HG03575 (cell line): Measurements from ENCODE around the gene LARP4.
"Not testable (repeated sequence)": the region's sequence is repeated elsewhere in the genome, so short reads cannot be mapped to it uniquely, and the experiment has no call there.

ENCODE experiments used
- ATAC-seq: cut with Tn5 transposase; IDR thresholded peaks from one replicate; pipeline ENCODE4 v1.9.1; 2021; ENCODE audit not compliant: unreplicated experiment, insufficient number of reproducible peaks, low FRiP score; ENCODE audit errors: extremely low read depth

Gene LARP4

DNA sequence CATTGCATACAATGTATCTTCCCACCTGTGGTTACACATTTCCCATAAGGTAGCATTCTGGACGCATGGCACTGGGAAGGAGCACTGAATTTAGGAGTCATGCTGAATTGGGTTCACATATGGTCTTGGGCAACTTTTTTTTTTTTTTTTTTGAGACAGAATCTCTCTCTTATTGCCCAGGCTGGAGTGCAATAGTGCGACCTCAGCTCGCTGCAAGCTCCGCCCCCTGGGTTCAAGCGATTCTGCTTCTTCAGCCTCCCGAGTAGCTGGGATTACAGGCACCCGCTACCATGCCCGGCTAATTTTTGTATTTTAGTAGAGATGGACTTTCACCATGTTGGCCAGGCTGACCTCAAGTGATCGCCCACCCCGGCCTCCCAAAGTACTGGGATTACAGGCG, 117.4 kb downstream of the LARP4 start:
- ATAC-seq: no peak

DNA sequence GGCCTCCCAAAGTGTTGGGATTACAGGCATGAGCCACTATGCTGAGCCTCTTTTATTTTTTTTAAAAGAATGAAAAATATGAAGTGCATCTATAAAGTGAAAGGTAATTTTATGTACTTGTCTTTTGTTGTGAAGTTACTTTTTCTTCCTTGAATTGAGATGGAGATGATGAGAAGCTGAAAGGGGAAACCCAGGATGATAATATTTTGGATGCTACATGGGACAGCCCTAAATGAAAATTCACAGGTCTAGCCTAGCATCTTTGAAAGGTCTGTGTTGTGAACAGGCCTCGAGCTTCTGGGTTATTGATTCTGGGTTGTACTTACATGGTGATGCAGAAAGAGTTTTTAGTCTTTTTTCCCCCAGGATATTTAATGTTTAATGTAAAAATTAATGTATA, 118.7 kb downstream of the LARP4 start:
- ATAC-seq: no peak

DNA sequence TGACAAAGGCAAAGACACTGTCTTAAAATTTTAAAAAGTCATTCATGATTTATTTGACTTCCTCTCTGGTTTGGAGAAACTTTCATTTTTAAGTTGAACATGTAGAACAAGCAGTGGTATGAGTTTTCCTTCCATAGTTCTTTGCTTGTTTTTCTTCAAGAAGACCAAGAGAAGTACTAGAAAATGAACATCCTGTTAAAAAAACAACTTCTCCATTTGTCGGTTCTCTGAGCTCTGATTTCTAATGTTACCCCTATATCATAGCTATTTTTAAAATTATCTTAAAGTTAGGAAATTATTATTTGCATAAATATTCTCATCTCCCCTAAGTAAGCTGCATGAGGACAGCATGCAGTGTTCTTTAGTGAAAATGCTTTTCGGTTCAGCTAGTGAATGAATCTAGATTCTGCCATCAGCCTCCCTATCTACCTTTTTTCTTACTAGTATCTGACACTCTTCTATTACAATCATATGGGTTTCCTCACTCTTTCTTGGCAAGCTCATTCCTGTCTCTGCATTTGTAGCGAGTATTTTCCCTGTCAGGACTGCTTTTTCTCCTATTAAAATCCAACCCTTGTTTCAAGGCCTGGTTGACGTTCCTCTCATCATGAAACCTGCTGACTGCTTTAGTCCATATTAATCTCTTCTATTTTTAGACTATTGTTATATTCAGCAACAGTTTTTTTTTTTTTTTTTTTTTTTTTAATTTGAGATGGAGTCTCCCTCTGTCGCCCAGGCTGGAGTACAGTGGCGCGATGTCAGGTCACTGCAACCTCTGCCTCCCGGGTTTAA, 119.9 kb downstream of the LARP4 start:
- ATAC-seq: no peak

DNA sequence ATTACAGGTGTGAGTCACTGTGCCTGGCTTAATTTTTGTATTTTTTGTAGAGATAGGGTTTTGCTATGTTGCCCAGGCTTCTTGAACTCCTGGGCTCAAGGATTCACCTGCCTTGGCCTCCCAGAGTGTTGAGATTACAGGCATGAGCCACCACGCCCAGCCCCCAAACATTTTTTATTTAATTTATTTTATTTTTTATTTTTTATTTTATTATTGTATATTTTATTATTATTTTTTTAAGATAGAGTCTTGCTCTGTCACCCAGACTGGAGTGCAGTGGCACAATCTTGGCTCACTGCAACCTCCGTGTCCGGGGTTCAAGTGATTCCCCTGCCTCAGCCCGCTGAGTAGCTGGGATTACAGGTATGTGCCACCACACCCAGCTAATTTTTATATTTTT, 121.1 kb downstream of the LARP4 start:
- not testable (repeated sequence) for ATAC-seq

DNA sequence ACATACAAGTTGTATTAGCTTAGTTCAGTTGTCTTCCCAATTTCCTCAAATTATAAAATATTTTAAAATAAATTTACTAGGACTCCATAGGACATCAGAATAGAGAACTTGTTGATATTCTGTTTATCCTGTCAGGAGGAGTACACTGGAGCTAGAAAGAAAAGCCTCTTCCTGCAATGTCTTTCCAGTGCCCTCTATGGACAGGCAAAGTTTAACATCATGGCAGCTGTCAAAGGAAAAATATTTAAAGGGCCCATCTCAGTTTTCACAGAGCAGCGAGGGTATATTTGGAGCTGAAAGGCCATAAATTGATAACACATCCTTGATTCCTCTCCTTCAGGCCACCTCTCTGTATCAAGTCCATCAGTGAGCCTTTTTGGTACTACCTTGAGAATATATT, 123.1 kb downstream of the LARP4 start:
- no peak for ATAC-seq

DNA sequence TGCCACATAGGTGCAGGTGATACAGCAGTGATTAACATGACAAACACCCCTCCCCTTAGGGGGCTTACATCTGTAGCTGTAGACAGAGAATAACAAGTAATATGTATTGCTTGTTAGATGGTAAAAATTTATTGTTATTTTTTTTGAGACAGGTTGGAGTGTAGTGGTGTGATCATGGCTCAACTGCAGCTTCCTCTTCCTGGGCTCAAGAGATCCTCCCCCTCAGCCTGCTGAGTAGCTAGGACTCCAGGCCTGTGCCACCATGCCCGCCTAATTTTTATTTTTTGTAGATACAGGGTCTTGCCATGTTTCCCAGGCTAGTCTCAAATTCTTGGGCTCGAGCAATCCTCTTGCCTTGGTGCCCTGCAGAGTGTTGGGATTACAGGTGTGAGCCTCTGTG, 123.9 kb downstream of the LARP4 start:
- ATAC-seq: no peak

DNA sequence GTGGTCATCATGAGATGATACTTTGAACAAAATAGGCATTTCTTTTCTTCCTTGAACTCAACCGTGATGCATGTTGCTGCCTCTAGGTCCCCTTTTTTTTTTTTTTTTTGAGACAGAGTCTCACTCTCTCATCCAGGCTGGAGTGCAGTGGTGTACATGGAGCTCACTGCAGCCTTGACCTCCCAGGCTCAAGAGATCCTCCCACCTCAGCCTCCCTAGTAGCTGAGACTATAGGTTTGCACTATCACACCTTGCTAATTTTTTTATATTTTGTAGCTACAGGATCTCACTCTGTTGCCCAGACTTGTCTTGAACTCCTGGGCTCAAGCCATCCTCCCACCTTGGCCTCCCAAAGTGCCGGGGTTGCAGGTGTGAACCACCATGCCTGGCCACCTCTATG, 124.7 kb downstream of the LARP4 start:
- no peak for ATAC-seq

DNA sequence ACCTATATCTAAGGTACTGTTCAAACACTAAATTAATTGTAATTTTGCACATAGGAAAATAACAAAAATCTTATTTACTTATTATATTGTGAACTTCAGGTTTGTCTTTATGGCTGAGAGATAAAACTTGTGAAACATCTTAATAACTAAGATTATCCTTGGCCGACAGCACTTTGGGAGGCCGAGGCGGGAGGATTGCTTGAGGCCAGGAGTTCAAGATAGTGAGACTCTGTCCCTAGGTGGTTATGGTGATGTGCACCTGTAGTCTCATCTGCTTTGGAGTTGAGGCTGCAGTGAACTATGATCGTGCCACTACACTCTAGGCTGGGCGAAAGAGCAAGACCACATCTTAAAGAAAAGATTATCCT, 126.7 kb downstream of the LARP4 start:
- no peak for ATAC-seq

DNA sequence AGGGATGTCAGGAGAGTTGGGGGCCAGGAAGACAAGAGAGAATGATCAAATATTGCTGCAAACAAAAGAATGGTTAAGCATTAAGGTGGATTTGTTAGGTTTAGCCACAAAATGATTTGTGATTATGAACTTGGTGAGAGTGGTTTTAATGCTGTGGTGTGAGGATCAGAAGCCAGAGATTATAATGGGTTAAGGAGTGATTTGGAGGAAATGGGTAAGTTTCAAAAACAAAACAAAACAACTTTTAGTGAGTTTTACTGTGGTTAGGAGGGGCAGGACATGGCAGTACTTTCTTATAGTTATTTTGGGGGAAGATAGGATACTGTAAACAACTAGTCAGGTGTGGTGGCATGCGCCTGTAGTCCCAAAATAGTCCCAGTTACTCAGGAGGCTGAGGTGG, 128.1 kb downstream of the LARP4 start:
- no peak for ATAC-seq

DNA sequence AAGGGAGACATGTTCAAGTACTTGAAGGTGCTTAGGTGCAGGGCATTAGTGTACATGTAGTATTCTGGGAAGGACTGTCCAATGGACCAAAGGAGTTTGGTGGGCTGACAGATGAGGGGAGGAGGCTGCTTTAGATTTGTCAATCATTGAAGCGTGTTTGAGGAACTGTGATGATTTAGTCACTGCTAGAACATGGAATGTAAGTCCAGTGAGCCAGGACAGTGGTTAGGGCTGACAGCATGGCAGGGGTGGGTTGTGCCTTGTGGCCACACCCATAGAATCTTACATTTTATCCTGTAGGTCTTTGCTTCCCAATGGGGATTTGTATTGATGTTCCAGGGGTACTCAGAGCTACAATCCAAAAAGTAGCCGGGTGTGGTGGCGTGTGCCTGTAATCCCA, 128.7 kb downstream of the LARP4 start:
- ATAC-seq: no peak
